MCF 10A (cell line): ENCODE data around the gene NUB1. TPM values are rescaled to one million over a fixed set of nuclear protein-coding genes. Genes with fewer than 3 reads are reported as not detected.

Source experiments
- BruUV-seq: library from RNA; stranded (reverse); fragments of 400-500 nt; replicated peaks from 2 replicates; lab custom pipeline; 2021; lab: Mats Ljungman, UMichigan
- CTCF ChIA-PET: fragments of 300-600 bp; sonication (Branson Sonifier 250); formaldehyde crosslinking; extraction: SDS; loops from one replicate; lab custom pipeline; 2021; ENCODE audit warnings: antibody characterized with exemption, inconsistent platforms; lab: Yijun Ruan, JAX
- POLR2A ChIA-PET: fragments of 300-600, 350-650 bp; sonication (Branson Sonifier 250); formaldehyde crosslinking; extraction: SDS; loops from one replicate; lab custom pipeline; 2020; ENCODE audit warnings: antibody characterized with exemption, inconsistent platforms; lab: Yijun Ruan, JAX
- DNase-seq: peaks from one replicate; pipeline ENCODE4 v3.0.0-alpha.2; 2018; ENCODE audit not compliant: unreplicated experiment
- H3K27ac Mint-ChIP-seq: one replicate; pipeline ENCODE4 v1.8.0; 2022; ENCODE audit warnings: mild to moderate bottlenecking, low read depth, mixed read lengths; ENCODE audit not compliant: unreplicated experiment
- H3K27me3 Mint-ChIP-seq: one replicate; pipeline ENCODE4 v1.8.0; 2022; ENCODE audit warnings: mixed read lengths; ENCODE audit not compliant: insufficient read depth, unreplicated experiment
- H3K36me3 Mint-ChIP-seq: one replicate; pipeline ENCODE4 v1.8.0; 2022; ENCODE audit warnings: mild to moderate bottlenecking, moderate library complexity, mixed read lengths; ENCODE audit not compliant: insufficient read depth, unreplicated experiment
- H3K4me1 Mint-ChIP-seq: one replicate; pipeline ENCODE4 v1.8.0; 2022; ENCODE audit warnings: mixed read lengths; ENCODE audit not compliant: insufficient read depth, unreplicated experiment
- H3K4me3 Mint-ChIP-seq: one replicate; pipeline ENCODE4 v1.8.0; 2022; ENCODE audit warnings: mild to moderate bottlenecking, moderate library complexity, mixed read lengths; ENCODE audit not compliant: unreplicated experiment
- H3K9me3 Mint-ChIP-seq: one replicate; pipeline ENCODE4 v1.8.0; 2022; ENCODE audit warnings: mixed read lengths; ENCODE audit not compliant: unreplicated experiment
- CTCF ChIP-seq: fragments of 200-600 bp; IDR thresholded peaks from one replicate; pipeline ENCODE4 v1.8.0; 2022; ENCODE audit warnings: antibody characterized with exemption, mild to moderate bottlenecking; ENCODE audit not compliant: unreplicated experiment
- intact Hi-C: fragments of 100-400 bp; cut with micrococcal nuclease; formaldehyde crosslinking; loops from 2 replicates; pipeline ENCODE4 v1.14.1; 2022
- total RNA-seq: library from RNA; stranded (reverse); gene quantifications from 2 replicates; pipeline ENCODE4 v1.2.3, GENCODE V29; 2022

The NUB1 gene
- total RNA-seq, 1 experiment from 2014 or later: 53.3 TPM

GRCh38 chr7:151415375-151416105 is 73.9 kb downstream of the NUB1 start:
- intact Hi-C loops: no loop called here
- Mint-ChIP-seq H3K27me3 (peaks cover 23% of the 10 kb centered on the region), H3K4me1 (peaks cover 6% of the 10 kb centered on the region), H3K27ac (no peak overlapping the region), H3K9me3 (peaks cover 7% of the 10 kb centered on the region), H3K36me3 (no peaks in the 10 kb centered on the region), H3K4me3 (no peak overlapping the region)
- POLR2A ChIA-PET: interaction anchor here (1.1 to 1.7 kb wide), 2 partner anchors 8 to 11 kb away, joined by 3 to 4 read pairs; no protein-coding TSS in a partner anchor
- TF ChIP-seq CTCF: no peak
- CTCF ChIA-PET: interaction anchor here (0.6 to 2.4 kb wide), 5 partner anchors 10 to 244 kb away, joined by 3 to 8 read pairs (median 3); no protein-coding TSS in a partner anchor
- no TSS peak for BruUV-seq
- DNase-seq: peak; percentile 97

- peaks cover 6% of the 10 kb centered on the region for H3K4me1 Mint-ChIP-seq
- intact Hi-C loops: no loop called here
- no peaks in the 10 kb centered on the region for H3K36me3 Mint-ChIP-seq
- H3K27me3 Mint-ChIP-seq: peaks cover 15% of the 10 kb centered on the region
- no peak overlapping the region for H3K4me3 Mint-ChIP-seq
- TF ChIP-seq CTCF: no peak
- H3K27ac Mint-ChIP-seq: no peak overlapping the region
- peaks cover 7% of the 10 kb centered on the region for H3K9me3 Mint-ChIP-seq
- DNase-seq: no peak
- POLR2A ChIA-PET: interaction anchor here (1.1 to 1.7 kb wide), 2 partner anchors 7 to 10 kb away, joined by 3 to 4 read pairs; no protein-coding TSS in a partner anchor
- CTCF ChIA-PET: interaction anchor here (0.7 to 2.4 kb wide), 3 partner anchors 48 to 101 kb away, joined by 3 to 8 read pairs (median 3); no protein-coding TSS in a partner anchor
- BruUV-seq: no TSS peak
These were observed 74.7 kb downstream of the NUB1 start for GRCh38 chr7:151416112-151416940.

- TF ChIP-seq CTCF: no peak
- ChIA-PET CTCF (interaction anchor here (0.7 kb wide), 1 partner anchor 100 kb away, joined by 3 read pairs; no protein-coding TSS in a partner anchor), POLR2A (interaction anchor here (1.7 kb wide), 1 partner anchor 10 kb away, joined by 4 read pairs; no protein-coding TSS in a partner anchor)
- Mint-ChIP-seq H3K4me1 (peaks cover 6% of the 10 kb centered on the region), H3K4me3 (no peak overlapping the region), H3K27ac (no peak overlapping the region), H3K9me3 (peaks cover 9% of the 10 kb centered on the region), H3K36me3 (no peaks in the 10 kb centered on the region), H3K27me3 (peaks cover 9% of the 10 kb centered on the region)
- no TSS peak for BruUV-seq
- DNase-seq: peak; percentile 45
- intact Hi-C loops: no loop called here
These were observed 75.3 kb downstream of the NUB1 start for GRCh38 chr7:151416941-151417315.

GRCh38 chr7:151420144-151420543 is 78.5 kb downstream of the NUB1 start:
- Mint-ChIP-seq H3K4me1 (peaks cover 6% of the 10 kb centered on the region), H3K36me3 (no peaks in the 10 kb centered on the region), H3K9me3 (peaks cover 16% of the 10 kb centered on the region), H3K27ac (no peak overlapping the region), H3K4me3 (no peak overlapping the region), H3K27me3 (no peaks in the 10 kb centered on the region)
- intact Hi-C loops: no loop called here
- no TSS peak for BruUV-seq
- POLR2A ChIA-PET: interaction anchor here (0.7 kb wide), 1 partner anchor 12 kb away, joined by 3 read pairs; no protein-coding TSS in a partner anchor
- CTCF ChIA-PET: no interaction called here
- no peak for TF ChIP-seq CTCF
- DNase-seq: no peak
